ENCODE data around the gene CEP135. TPM values are rescaled to one million over a fixed set of nuclear protein-coding genes. Genes with fewer than 3 reads are reported as not detected.

Gene CEP135
- 10 to 100 TPM; 12.5 to 12.9 TPM for total RNA-seq

GRCh38 chr4:55948726-55949481, at the start of gene CEP135:
Gene CEP135 (plus strand): TSS chr4:55948945. CDS start chr4:55952131, 3,186 bp downstream.
- intact Hi-C loops (cut with micrococcal nuclease): loop anchor here (5.0 kb wide), 2 partner anchors 93 to 353 kb away; no protein-coding TSS in a partner anchor
- H3K4me3 Mint-ChIP-seq: peak within 1 kb of the TSS; percentile 83
- peaks cover 23% of the 10 kb centered on the region for H3K4me1 Mint-ChIP-seq (ENCODE audit: low read depth)
- ATAC-seq (peak; percentile 83), DNase-seq (peak; percentile 93)
- no peaks in the 10 kb centered on the region for H3K9me3 Mint-ChIP-seq
- no peaks in the 10 kb centered on the region for H3K27me3 Mint-ChIP-seq
- H3K27ac Mint-ChIP-seq: peak within 1 kb of the TSS; percentile 94
- no peak for TF ChIP-seq CTCF (IDR thresholded peaks at IDR 0.05)
- ChIA-PET POLR2A (interaction anchor here (0.6 to 1.4 kb wide), 8 partner anchors 8 to 487 kb away, joined by 3 to 5 read pairs (median 4); partner anchors contain the start of genes AASDH, EXOC1 and PAICS), CTCF (interaction anchor here (0.6 to 3.2 kb wide), 31 partner anchors 9 to 1029 kb away, joined by 3 to 28 read pairs (median 4); partner anchors contain the start of genes AASDH, EXOC1, PAICS and PPAT)
- peaks cover 2% of the 10 kb centered on the region for H3K36me3 Mint-ChIP-seq (ENCODE audit: low read depth)

- Mint-ChIP-seq H3K36me3 (ENCODE audit: low read depth) (peaks cover 32% of the 10 kb centered on the region), H3K27me3 (no peaks in the 10 kb centered on the region), H3K4me1 (ENCODE audit: low read depth) (peaks cover 30% of the 10 kb centered on the region), H3K9me3 (no peaks in the 10 kb centered on the region), H3K27ac (no peak overlapping the region), H3K4me3 (no peak overlapping the region)
- DNase-seq: no peak
- no peak for TF ChIP-seq CTCF (IDR thresholded peaks at IDR 0.05)
- intact Hi-C loops (cut with micrococcal nuclease): no loop called here
- ATAC-seq: no peak
- CTCF ChIA-PET: interaction anchor here (1.6 kb wide), 2 partner anchors 10 to 37 kb away, joined by 4 to 5 read pairs; no protein-coding TSS in a partner anchor
- POLR2A ChIA-PET: no interaction called here
Measured at GRCh38 chr4:55902677-55903076, 46.1 kb upstream of the CEP135 start.

- H3K4me1 Mint-ChIP-seq (ENCODE audit: low read depth): peaks cover 32% of the 10 kb centered on the region
- H3K27ac Mint-ChIP-seq: peak overlapping the region; percentile 25
- H3K9me3 Mint-ChIP-seq: no peaks in the 10 kb centered on the region
- DNase-seq (no peak), ATAC-seq (no peak)
- intact Hi-C loops (cut with micrococcal nuclease): no loop called here
- ChIA-PET POLR2A (interaction anchor here (0.8 kb wide), 1 partner anchor 12 kb away, joined by 3 read pairs; no protein-coding TSS in a partner anchor), CTCF (interaction anchor here (1.6 kb wide), 3 partner anchors 10 to 44 kb away, joined by 4 to 5 read pairs (median 4); no protein-coding TSS in a partner anchor)
- H3K36me3 Mint-ChIP-seq (ENCODE audit: low read depth): peaks cover 32% of the 10 kb centered on the region
- no peaks in the 10 kb centered on the region for H3K27me3 Mint-ChIP-seq
- no peak for TF ChIP-seq CTCF (IDR thresholded peaks at IDR 0.05)
- H3K4me3 Mint-ChIP-seq: no peak overlapping the region
Measured at GRCh38 chr4:55903577-55903976, 45.2 kb upstream of the CEP135 start.

GRCh38 chr4:55904576-55904975, 44.2 kb upstream of the CEP135 start:
- Mint-ChIP-seq H3K27me3 (no peaks in the 10 kb centered on the region), H3K4me1 (ENCODE audit: low read depth) (peaks cover 32% of the 10 kb centered on the region), H3K4me3 (no peak overlapping the region), H3K36me3 (ENCODE audit: low read depth) (peaks cover 32% of the 10 kb centered on the region), H3K9me3 (no peaks in the 10 kb centered on the region), H3K27ac (peak overlapping the region; percentile 51)
- DNase-seq (no peak), ATAC-seq (no peak)
- ChIA-PET CTCF (interaction anchor here (1.6 kb wide), 1 partner anchor 43 kb away, joined by 4 read pairs; no protein-coding TSS in a partner anchor), POLR2A (no interaction called here)
- TF ChIP-seq CTCF (IDR thresholded peaks at IDR 0.05): no peak
- intact Hi-C loops (cut with micrococcal nuclease): no loop called here

GRCh38 chr4:55906323-55906722, 42.4 kb upstream of the CEP135 start:
- intact Hi-C loops (cut with micrococcal nuclease): no loop called here
- peaks cover 27% of the 10 kb centered on the region for H3K36me3 Mint-ChIP-seq (ENCODE audit: low read depth)
- no peak for ATAC-seq
- H3K27ac Mint-ChIP-seq: peak overlapping the region; percentile 55
- no peak for DNase-seq
- H3K4me1 Mint-ChIP-seq (ENCODE audit: low read depth): peaks cover 32% of the 10 kb centered on the region
- H3K27me3 Mint-ChIP-seq: no peaks in the 10 kb centered on the region
- ChIA-PET CTCF (no interaction called here), POLR2A (no interaction called here)
- H3K9me3 Mint-ChIP-seq: no peaks in the 10 kb centered on the region
- H3K4me3 Mint-ChIP-seq: no peak overlapping the region
- no peak for TF ChIP-seq CTCF (IDR thresholded peaks at IDR 0.05)

Data from activated CD8-positive, alpha-beta T cell treated with anti-CD3 and anti-CD28 coated beads for 36 hours (primary cell).